GM21381 (cell line): Measurements from ENCODE around the gene C3orf20.

Source experiments
- ATAC-seq: cut with Tn5 transposase; IDR thresholded peaks from one replicate; pipeline ENCODE4 v1.9.1; 2021; ENCODE audit warnings: mild to moderate bottlenecking, moderate library complexity; ENCODE audit not compliant: unreplicated experiment

C3orf20 gene

DNA sequence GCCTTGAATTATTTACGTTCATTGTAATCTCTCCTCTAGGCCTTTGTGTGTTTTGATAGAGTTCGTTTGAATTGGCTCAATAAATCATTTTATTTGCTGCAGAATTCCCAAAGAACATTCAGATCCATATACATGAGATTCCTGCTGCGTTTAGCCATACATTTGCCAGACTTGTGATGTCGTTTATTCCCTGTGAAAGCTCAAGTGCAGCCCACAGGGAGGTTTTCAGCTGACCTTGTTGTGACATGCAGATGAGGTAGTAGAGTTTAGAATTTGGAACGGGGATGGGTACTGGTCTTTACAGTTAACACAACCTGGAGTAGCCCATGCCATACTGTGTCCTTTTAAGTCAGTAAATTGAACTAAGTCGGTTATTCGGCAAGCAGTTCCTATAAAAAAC is at the start of gene C3orf20:
Gene C3orf20, plus strand, starts transcription at position 301 of the 400 bp plus-strand sequence. CDS start 7,573 bp downstream, outside the sequence.
- no peak for ATAC-seq

DNA sequence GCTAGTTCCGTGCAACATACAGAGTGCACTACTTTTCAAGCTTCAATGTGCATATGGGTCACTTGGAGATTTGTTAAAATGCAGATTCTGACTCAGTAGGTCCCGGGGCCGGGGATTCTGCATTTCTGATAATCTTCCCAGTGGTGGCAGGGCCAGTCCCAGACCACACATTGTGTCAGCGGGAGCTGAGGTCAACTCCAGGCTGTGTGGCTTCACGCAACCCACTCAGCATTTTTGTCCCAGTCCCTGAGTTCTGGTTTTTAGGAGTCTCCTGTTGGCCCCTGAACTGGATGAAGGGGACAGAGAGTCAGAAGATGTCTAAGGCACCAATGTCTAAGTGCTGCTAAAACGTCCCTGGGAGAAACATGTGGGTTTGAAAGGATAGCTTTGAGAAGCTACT is 49.5 kb upstream of the C3orf20 start:
- ATAC-seq = no peak

- no peak for ATAC-seq
Observed at GRCh38 chr3:14627815-14628214, 47.1 kb upstream of the C3orf20 start.

GRCh38 chr3:14628406-14628805 is 46.5 kb upstream of the C3orf20 start:
- no peak for ATAC-seq

- no peak for ATAC-seq
Observed at GRCh38 chr3:14630404-14631100, 44.4 kb upstream of the C3orf20 start.

- ATAC-seq = no peak
Observed at GRCh38 chr3:14631101-14631497, 43.8 kb upstream of the C3orf20 start.

DNA sequence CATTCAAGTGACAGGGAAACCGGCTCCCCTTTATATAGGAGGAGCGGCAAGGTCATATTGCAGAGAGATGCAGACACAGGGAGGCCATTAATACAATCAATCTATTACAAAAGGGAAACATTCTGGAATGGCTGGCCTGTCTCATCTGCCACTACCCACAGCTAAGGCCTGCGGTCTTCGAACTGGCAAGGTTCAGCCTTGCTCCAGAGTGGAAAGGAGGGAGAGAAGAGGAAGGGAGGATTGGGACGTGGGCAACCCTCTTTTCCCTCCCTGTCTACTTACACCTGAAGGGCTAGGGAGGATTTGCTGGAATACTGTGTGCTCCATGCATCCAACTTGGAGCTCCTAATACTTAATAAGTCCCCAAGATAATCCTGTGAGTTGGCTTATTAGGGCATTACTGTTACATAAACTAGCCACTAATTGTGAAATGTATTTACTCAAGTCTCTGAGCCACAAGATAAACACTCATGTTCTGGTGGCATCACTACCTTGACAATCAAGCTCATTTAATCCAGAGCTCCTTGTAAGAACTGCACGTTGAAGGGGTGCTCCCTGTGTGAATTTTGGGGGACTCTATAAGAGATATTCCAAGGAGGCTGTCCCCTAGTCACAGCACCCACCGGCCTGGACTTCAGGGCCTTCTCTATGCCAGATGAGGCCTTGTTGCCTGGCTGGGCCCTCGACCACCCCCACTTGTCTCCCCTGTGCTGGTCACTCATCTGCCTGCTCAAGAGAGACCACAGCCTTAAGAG is 43.1 kb upstream of the C3orf20 start:
- ATAC-seq = no peak

GRCh38 chr3:14632442-14632930 is 42.5 kb upstream of the C3orf20 start:
- ATAC-seq = no peak

DNA sequence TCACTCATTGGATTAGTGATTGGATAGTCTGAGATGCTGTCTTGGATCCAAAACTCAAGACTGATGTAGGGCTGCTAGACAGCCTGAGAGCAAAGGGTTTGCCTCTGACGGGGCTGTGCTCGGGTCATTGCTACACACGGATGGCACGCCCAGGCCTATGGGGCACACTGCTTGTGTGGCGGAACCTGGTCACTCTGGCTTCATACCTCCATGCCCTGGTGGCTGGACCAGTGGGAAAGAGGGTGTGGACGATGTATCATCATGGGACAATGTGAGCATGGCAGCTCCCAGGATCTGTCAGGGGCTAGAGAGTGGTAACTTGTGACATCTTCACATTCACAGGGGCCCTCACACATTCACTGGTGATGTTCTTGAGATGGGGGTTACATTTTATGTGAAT is 41.5 kb upstream of the C3orf20 start:
- no peak for ATAC-seq

DNA sequence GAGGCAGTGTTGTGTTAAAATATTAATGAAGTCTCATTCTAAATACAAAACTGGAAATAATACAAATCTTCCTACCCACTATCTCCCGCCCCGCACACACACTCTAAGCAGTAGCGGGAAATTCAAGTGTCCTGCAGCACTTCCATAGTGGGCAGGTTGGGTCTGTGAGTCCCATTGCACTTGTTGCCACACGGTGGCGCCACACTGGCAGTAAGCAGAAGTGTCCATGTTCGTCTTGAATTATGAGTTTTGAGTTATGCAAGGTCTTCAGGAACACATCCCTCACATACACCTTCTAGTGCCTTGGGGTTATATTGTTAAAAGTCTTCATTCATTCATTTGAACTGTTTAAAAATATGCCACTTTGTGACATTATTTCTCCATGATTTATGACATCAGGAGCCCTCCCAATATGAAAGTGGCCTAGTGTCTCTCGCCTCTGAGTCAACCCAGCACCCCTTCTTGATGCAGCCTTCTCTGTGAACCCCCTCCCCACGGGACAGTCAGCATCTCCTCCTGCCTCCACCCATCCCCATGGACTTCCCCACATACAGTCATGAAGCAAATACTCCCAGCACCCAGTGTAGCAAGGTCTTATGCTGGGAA is 41.0 kb upstream of the C3orf20 start:
- ATAC-seq = no peak

DNA sequence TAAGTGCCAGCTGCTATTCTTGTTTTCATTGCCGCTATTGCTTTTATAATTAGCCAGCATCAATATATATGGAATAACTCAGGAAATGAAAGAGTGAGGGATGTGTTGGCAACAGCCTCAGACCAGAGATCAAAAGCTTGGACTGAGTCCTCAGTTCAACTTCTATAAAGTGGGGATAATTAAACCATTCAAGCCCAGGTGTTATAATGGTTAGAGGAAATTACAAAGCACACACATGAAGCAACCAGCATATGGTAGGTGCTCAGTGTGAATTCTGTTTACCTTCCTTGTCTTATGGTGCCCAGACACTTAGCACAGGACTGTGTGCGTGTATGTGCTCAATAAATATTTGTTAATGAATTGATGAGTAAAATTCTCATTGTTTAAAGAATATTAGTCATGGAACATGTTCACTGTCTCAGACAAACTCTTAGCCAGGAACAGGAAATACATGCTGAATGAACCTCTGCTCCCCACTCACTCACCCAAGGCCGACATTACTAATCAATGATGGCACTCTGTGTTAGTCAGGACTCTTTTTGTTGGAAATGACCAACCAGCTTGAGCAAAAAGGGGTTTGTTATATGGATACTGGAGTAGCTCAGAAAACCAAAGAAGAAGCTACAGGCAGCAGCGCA is 40.1 kb upstream of the C3orf20 start:
- no peak for ATAC-seq

GRCh38 chr3:14636496-14637087 is 38.3 kb upstream of the C3orf20 start:
- ATAC-seq = no peak

GRCh38 chr3:14640157-14640562 is 34.8 kb upstream of the C3orf20 start:
- ATAC-seq = no peak

DNA sequence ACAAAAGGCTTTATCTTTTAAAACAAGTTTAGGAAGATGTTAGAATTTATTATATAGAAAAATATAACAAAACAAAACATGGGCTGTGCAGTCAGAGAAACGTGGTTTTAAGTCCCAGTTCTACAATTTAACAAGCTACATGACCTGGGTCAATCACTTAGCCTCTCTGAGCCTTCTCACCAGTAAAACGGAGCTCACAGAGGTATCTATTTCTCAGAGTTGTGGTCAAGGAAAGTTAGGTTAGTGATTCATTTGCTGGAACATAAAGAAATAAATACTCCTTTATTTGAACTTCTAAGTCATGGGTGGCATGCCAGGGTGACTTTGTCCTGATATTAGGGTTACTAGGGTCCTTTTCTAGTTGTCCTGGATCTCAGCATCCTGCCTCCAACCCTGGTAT is 34.2 kb upstream of the C3orf20 start:
- ATAC-seq = no peak

DNA sequence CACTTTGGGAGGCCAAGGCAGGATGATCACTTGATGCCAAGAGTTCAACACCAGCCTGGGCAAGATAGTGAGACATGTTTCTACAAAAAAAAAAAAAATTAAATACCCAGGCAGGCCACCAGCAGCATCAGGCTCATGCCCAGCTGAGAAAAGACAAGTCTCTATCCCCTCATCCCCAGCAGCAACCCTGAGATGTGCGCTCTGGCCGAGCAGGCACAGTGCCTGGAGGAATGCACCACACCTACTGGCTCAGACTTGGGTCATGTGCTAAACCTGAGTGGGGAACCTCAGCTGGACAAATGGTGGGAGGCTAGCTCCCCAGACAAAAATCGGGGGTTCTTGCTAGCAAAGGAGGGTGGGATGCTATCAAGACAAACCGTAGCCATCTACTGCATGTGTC is 33.6 kb upstream of the C3orf20 start:
- no peak for ATAC-seq

DNA sequence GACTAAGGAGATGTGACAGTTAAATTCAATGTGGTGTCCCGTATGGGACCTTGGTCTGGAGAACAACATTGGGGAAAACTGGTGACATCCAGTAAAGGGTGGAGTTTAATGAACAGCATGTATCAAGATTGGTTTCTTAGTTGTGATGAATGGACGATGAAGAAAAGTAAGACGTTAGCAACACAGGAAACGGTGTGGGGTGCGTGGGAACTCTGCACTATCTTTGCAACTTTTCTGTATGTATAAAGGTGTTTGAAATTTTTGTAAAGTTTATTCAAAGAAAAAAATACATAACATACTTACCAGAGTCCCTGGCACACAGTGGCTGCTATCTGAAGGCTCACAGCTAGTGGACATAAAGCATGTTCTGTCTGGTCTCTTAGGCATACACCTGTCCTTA is 29.5 kb upstream of the C3orf20 start:
- ATAC-seq = no peak

GRCh38 chr3:14646131-14646573 is 28.8 kb upstream of the C3orf20 start:
- no peak for ATAC-seq

DNA sequence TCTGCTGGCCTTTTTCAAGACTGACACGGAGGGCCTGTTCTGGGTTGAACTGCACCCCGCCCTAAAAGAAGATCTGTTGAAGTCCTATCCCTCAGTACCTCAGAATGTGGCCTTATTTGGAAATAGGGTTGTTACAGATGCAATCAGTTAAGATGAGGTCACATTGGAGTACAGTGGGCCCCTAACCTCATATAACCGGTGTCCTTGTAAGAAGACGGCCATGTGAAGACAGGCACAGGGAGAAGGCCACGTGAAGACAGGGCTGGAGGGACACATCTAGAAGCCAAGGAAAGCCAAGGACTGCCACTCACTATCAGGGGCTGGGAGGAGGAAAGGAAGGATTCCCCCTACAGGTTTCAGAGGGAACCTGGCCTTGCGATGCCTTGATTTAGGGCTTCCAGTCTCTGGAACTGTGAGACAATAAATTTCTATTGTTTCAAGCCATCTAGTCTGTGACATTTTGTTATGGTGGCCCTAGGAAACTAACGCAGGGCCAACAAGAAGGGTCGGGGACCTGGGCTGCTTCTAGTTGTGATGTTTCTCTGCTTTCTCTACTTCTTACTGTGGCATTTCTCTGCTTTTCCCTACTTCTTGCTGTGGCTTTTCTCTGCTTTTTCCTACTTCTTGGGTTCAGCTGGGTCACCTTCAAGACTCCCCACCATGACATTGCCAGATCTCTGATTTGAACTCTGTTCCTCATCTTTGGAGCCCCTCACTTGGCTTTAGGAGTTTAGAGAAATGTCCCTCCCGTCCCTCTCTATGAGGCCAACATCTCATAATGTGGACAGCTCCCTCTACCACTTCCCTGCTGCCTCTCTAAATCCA is 28.1 kb upstream of the C3orf20 start:
- no peak for ATAC-seq

- no peak for ATAC-seq
Observed at GRCh38 chr3:14647976-14648955, 26.7 kb upstream of the C3orf20 start.
